SK-N-DZ (cell line): ENCODE results near the gene CADM1.
A peak's percentile ranks its signal among the peaks of the same experiment; 100 is the strongest.

ENCODE experiments used
- DNase-seq: peaks from one replicate; pipeline ENCODE4 v3.0.0-alpha.2; 2015; ENCODE audit warnings: low spot score

Gene CADM1

DNA sequence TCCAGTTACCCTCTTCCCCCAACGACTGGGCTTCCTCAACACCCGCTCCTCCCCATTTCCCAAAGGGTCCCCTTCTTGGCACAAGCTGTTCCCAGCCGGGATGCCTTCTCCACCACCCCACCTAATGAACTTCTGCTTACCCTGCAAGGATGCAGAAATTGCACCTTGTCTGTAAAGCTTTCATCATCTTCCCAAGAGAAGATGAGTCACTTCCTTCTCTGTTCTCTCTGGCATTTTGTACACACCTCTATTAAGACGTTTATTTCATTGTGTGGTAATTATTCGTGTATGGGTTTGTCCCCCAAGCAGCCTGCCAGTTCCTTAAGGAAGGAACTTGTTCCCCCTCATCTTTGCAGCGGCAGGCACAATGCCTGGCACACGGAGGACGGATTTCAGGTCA, 351.1 kb downstream of the CADM1 start:
- no peak for DNase-seq

DNA sequence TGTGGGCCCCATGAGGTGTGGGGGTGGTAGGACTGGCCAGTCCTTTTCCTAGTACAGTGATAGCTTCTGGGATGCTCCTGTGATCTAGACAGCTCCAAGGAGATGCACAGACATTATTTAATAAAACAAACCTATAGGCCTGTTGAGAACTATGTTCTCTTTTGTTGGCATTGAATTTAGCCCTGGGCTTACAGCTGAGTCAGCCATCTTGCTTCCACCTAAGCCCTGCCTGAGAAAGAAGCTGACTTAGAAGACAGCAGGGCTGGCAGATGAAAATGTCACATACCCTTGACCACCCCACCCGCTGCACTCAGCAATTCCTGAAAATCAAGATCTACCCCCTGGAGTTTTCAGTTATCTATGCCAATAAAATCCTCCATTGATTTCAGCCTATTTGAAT, 353.2 kb downstream of the CADM1 start:
- no peak for DNase-seq

DNA sequence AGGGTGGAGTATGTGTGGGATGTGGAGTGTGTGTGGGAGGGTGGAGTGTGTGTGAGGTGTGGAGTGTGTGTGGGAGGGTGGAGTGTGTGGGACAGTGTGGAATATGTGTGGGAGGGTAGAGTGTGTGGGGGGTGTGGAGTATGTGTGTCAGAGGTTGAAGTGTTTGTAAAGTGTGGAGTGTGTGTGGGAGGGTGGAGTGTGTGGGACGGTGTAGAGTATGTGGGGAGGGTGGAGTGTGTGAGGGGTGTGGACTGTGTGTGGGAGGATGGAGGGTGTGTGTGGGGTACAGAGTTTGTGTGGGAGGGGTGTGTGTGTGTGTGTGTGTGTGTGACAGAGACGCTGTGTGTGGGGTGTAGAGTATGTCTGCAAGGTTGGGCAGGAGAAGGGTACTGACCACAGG, 355.5 kb downstream of the CADM1 start:
- no peak for DNase-seq

DNA sequence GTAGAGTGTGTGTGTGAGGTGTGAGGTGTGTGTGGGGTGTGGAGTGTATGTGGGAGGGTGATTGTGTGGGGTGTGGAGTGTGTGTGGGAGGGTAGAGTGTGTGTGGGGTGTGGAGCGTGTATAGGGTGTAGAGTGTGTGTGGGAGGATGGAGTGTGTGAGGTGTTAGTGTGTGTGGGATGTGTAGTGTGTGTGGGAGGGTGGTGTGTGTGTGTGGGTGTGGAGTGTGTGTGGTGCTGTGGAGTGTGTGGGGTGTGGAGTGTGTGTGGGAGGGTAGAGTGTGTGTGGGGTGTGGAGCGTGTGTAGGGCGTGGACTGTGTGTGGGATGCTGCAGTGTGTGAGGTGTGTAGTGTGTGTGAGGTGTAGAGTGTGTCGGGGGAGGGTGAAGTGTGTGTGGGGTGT, 356.1 kb downstream of the CADM1 start:
- DNase-seq, result no peak

DNA sequence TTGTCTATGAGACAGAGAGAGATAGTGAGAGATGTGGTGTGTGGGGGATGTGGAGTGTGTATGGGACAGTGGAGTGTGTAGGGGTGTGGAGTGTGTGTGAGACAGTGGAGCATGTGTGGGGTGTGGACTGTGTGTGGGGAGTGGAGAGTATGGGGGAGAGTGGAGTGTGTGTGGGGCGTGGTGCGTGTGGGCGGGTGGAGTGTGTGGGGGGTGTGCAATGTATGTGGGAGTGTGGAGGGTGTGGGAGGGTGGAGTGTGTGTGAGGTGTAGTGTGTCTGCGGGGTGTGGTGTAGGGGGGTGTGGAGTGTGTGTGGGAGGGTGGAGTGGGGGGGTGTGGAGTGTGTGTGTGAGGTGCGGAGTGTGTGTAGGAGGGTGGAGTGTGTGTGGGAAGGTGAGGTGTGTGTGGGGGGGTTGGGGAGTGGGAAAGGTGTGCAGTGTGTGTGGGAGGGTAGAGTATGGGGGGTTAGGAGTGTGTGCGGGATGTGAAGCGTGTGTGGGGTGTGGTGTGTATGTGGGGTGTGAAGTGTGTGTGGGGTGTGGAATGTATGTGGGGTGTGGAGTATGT, 356.9 kb downstream of the CADM1 start:
- DNase-seq, result no peak

DNA sequence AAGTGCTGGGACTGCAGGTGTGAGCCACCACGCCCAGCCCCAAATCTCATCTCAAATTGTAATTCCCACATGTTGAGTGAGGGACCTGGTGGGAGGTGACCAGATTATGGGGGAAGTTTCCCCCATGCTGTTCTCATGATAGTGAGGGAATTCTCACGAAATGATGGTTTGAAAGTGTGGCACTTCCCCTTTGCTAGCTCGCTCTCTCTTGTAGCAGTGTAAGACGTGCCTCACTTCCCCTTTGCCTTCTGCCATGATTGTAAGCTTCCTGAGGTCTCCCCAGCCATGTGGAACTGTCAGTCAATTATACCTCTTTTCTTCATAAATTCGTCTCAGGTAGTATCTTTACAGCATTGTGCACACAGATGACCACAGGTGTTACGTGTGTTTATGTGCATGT, 357.8 kb downstream of the CADM1 start:
- no peak for DNase-seq

DNA sequence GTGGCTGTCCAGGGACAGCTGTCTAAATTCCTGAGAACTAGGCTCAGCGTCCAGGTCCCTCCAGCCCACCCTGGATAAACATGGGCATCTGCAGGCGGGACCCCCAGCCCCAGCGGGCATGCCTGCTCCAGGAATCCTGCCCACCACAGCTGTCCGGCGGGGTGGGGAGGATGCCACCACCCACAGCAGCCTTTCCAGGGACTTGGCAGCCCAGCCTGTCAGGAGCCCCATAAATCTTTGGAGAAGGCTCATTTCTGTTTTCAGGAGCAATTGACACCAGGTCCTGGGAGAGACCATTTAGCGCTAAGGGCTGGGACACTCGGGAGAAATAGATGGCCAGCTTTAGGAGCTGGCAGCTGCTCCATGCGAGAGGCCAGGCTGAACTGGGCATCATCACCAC, 358.9 kb downstream of the CADM1 start:
- DNase-seq, result no peak

DNA sequence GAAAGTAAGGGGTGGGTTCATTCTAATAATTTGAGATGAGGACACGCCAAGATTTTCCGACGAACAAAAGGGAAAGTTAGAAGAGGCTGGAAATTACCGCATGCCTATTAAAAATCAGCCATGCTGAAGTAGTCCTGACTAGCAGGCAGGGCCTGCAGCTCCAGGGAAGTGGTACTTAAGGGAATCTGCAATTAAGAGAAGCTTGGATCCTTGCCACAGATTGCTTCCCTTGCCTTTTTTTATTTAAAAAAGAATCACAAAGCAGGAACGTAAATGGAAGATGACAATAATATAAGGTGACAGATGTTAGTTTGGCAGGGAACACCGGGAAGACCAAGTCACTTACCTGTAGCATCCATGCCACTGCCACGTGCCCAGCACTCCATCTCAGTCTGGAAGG, 359.3 kb downstream of the CADM1 start:
- no peak for DNase-seq

DNA sequence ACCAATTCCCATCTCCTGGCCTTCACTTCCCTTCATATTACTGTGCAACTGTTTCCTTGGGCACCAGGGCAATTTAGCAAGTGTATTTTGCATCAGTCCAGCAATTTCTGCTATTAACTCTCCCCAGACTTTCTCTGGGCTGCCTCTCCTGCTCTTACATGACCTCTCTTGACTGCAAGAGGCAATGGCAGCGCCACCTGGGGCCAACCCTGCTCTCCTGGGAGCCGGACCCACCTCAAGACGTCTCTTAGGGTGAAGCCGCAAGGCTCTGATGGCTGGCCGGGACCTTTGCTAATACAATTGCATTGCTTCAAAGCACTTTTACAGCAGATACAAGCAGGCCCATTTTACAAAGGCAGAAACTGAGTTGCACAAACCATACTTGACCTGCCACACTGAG, 360.2 kb downstream of the CADM1 start:
- no peak for DNase-seq

DNA sequence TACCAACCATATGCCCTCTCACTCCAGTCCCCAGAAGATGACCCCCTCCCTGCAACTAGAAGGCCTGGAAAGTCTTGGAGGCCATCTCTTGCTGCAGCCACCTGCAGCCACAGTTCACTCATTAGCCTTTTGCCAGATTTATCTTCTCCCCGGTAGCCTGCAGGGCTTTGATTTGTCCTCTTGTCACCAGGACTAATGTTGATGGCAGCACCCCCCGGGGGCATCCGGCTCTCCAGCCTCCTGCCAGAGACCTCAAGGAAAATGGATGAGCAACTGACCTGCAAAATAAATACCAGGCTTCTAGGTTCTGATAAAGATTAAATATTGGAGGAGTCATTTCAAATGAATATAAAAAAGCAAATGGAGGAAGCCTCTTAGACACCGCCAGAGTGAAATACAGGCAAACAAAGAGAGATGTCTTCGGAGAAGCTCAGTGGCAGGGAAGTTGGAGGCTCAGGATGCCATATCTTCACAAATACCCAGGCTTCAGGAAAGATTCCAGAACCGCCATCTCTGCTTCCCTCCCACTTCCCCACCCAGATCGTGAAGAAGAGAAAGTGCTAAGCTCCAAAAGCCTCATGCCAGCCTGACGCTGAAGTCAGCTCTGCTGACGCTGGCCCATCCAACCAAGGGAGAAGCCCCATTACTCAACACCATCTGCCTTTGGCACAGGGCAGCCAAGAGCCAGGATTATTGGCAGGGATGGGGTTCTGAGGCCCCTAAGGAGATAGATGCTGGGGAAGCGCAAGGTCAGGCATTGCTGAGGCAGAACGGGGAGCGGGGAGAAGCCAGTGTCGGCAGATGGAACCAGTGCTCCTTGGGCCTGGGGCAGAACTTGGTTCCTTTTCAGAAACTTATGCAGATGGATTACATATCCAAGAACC, 362.7 kb downstream of the CADM1 start:
- no peak for DNase-seq

DNA sequence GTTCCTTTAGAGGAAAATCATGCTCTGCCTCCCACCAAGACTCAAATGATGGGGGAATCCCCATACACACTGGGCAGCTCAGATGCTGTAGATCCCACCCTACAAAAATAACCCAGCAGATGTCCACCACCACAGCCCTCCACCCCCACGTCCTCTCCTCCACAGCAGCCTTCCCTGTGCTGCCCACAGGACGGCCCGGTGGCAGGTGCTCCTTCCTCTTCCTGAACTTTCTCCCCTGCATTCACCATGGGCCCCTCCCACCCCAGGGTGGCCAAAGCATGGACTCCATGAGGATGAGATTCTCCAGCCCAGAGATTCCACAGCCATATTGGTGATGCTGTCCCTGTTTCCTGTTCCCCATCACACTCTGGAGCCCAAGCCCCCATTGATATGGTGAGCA, 368.3 kb downstream of the CADM1 start:
- no peak for DNase-seq

DNA sequence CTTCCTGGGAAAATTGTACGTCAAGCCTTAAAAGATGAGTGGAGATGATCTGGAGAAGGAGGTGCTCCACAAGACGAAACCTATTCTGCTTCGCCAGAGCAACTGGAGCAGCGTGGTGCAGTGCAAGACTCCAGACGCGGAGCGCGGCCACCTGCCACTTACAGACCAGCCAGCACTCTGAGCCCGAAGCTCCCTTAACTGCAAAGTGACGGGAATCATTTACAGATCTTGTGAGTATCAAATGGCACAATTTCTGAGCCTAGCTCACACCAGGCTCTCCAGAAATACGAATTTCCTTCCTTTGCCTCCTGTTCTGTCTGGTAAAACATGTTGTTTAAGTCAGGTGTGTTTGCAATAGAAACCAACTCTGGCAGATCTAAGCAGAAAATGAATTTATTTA, 369.3 kb downstream of the CADM1 start:
- peak; percentile 57 for DNase-seq

DNA sequence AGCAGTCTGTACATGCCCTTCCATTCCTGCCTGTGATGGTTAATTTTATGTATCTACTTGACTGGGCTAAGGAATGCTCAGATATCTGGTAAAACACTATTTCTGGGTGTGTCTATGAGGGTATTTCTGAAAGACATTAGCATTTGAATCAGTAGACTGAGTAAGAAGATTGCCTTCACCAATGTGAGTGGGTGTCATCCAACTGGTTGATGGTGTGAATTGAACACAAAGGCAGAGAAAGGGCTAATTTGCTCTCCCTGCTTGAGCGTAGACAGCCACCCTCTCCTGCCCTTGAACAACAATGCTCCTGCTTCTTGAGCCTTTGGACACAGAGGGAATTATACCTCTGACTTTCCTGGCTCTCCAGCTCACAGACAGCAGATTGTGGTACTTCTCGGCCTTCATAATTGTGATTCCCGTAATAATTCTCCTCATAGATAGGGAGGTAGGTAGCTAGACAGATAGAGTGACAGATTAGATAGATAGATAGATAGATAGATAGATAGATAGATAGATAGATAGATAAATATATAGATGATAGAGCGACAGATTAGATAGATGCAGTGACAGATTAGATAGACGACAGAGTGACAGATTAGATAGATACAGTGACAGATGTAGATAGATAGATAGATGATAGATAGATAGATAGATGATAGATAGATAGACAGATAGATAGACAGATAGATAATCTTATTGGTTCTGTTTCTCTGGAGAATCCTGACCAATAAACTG, 370.6 kb downstream of the CADM1 start:
- DNase-seq, result no peak

DNA sequence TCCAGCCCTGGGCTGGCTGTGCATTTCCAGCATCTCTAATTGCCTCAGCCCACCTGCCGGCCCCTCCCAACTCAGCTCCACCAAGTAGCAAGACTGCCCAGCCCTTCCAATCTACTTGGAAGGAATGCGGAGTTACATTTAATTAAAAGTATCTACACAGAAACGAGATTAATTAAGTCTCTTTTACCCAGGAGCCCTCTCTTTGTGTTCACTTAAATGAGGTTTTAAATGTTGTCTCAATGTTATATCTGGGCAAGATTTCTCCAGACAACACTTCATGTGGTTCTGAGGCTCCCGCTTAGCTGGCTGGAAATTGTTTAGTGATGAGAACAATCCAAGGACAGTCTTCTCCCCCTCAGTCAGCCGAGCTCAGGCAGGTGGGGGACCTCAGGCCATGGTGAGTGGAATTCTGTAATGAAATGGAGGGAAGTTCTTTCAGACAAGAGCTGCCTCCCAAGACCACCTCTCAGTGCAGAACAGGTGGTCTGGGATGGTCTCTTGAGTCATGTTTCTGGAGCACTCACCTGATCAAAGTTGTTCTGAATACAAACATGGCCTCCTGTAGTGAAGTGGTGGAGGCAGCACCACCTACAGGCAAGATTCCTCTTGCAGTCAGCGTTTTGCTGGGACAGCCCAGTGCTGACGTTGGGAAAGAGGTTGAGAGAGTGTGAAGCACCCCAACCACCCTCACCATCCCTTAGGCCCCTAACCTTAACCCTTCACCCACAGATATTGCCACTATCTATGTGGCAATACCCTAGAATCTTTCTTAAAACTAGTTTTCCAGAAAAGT, 371.6 kb downstream of the CADM1 start:
- no peak for DNase-seq

DNA sequence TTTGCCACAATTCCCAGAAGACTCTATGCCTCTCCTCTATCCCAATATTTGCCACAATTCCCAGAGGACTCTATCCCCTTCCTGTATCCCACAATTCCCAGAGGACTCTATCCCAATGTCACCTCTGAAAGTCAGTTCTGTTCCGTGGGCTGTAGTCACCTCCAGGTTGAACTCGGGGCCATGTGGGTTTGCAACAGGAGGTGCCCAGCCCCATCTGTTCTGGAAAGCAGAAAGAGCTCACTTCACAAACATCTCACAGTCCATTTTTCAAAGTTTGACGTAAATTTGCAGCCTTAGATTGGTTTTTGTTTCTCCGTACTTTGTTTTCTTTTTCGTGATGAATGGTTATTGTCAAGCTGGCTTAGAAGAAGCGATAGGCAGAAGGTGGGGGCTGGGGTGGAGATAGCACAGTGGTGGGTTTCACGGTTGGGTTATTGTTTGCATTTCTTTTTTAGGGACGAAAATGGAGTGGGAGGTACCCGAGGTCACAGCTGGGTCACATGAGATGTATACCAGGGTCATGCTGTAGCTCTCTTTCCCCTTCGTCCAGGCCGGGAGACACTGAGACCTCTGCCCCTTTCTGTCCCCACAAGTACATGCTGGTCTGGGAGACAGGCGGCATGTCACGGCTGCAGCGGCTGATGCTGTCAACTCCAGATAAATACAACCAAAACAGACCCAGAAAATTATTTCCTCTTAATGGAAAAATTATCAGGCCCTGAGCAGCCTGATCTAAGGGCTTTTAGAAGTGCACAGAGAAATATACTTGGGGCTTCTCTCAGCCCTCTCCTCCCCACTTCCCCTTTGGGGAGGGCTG, 374.5 kb downstream of the CADM1 start:
- peak; percentile 41 for DNase-seq

DNA sequence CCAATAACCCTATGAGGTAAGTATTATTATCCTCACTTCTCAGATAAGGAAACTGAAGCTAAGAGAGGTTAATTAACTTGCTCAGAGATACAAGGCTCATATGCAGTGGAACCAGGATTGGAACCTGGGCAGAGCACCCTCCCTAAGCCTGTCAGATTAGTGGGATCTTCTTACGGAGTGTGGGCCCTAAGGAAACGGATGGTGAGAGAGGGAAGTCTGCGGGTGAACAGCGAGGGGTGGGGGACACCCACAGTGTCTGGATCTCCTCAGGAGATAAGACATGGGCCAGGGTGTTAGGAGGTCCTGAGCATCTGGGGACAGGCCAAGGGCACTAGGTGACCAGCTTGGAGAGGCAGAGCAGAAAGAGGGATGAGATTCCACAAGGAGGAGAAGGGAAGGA, 376.0 kb downstream of the CADM1 start:
- no peak for DNase-seq

DNA sequence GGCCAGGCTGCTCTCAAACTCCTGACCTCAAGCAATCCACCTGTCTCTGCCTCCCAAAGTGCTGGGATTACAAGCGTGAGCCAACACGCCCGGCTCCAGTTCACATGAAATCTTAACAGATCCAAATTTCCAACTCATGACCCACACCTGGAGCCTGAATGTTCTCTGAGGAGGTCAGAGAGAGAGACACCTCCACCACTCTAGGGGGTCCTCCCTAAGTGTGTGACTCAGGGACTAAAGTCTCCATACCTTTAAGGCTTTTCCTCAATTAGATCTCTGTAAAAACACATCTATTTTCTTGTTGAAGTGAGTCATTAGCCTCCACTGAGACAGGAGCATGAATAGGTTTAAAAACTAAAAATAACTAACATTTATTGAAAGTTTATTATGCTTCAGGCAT, 376.4 kb downstream of the CADM1 start:
- no peak for DNase-seq

DNA sequence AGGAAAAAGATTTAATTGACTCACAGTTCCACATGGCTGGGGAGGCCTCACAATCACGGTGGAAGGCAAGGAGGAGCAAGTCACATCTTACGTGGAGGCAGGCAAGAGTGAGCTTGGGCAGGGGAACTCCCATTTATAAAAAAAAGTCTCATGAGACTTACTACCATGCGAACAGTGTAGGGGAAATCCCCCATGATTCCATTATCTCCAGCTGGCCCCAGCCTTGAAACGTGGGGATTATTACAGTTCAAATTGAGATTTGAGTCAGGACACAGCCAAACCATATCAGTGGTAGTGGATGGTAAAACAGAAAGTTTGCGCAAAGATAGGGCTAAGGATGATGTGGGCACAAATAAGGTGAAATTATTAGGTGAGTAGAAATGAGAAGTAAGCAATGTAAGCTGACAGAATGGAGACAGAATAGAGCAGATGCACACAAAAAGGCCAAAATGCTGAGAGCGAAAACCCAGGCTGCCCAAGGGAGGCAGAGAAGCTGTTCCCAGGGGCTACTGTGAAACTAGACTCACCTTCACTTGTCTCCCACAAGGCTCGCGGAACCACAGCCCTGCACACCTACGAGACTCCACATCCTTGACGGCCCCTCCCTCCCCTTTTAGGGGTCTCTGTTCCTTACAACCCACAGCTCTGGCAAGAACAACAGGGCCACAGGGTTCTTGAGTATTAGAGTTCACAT, 377.6 kb downstream of the CADM1 start:
- DNase-seq, result no peak

DNA sequence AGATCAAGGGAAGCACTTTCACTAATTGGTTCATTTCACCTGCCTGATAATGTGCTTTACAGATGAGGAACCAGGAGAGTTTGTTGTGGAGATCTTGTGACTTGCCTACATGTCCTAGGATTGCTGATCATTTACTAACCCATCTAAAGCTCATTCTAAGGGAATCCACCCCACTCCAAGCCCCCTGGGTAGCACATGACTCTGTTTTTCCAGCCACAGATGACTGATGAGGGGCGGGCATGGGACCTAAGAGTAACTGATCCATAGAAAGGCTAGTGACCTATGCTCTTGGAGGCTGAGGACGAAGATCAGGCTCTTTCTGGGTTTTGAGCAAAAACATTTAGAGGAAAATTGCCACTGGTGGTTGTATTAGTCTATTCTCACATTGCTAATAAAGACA, 378.1 kb downstream of the CADM1 start:
- no peak for DNase-seq

DNA sequence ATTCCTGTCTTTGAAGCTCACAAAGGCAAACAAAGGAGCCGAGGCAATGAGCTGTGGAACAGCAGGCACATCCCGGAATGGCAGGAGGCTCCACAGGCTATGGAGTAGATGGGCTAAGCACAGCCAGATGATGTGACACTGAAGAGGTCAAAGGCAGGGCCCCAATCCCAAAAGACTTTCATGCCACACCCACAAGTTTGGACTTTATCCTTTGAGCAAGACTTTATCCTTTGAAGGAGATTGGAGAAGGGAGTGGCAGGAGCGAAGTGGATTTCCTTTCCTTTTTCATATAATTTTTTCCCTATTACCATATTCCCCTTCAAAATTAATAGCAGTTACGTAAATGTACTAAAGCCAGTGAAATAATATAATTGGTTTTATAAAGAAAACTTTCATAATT, 379.4 kb downstream of the CADM1 start:
- no peak for DNase-seq

DNA sequence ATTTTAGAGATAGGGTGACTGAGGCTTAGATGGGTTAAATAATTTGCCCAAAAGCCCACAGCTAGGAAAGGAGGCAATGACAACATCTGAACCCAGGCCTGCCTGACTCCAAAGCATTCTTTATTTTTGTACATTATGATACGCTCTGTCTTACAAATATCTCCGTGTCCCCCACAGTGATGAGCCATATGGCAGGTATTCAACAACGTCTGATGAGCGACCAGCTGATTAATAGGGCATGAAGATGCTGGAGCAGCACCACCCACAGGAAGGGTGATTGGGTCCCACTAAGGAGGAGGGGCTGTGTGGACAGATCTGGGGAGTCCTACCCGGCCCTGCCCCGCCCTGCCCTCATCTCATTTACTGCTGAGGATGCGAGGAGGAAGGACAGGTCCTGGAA, 380.6 kb downstream of the CADM1 start:
- DNase-seq, result no peak
